Measurements from ENCODE around the gene ZNF8. TPM values are rescaled to one million over a fixed set of nuclear protein-coding genes. Genes with fewer than 3 reads are reported as not detected.

Gene ZNF8
- total and polyA plus RNA-seq, 2 donors from 2014 or later = 1.3 to 9.0 TPM

DNA sequence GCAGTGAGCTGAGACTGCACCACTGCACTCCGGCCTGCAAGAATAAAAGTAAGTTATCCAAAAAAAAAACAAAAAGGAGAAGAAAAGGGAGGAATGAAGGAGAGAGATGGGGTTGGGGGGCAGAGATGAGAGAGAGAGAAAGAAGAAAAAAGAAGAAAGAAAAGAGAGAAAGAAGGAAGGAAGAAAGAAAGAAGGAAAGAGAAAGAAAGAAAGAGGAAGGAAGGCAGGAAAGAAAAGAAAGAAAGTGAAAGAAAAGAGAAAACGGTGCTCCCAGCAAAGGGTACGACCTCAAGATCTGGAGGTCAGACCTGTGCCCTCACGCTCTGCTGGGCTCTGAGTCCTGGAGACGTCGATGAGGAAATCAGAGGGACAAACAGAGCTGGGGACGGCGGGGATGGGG is 70.8 kb downstream of the ZNF8 start:
- intact Hi-C loops (cut with DNase I) = no loop called here
- peaks cover 0 to 8% (median 0%) of the 10 kb centered on the region in 3 donors for H3K4me1 ChIP-seq (ENCODE audit: control insufficient read depth in 2 of 3, insufficient read depth in 2 of 3, low read depth in 1 of 3, low read length in 3 of 3)

GRCh38 chr19:58350001-58350861 is 71.5 kb downstream of the ZNF8 start:
- H3K9ac ChIP-seq (ENCODE audit: low read length in 3 of 3) = no peak overlapping the region
- peaks cover 0 to 8% (median 0%) of the 10 kb centered on the region in 3 donors for H3K4me1 ChIP-seq (ENCODE audit: control insufficient read depth in 2 of 3, insufficient read depth in 2 of 3, low read depth in 1 of 3, low read length in 3 of 3)
- no peaks in the 10 kb centered on the region for H3K9me3 ChIP-seq (ENCODE audit: control insufficient read depth in 2 of 3, insufficient read depth in 1 of 3, low read length in 3 of 3)
- DNase-seq (peak in 4 of 5 donors; percentile 35 to 74 (median 48)), FAIRE-seq (no peak)
- no peak for TF ChIP-seq CTCF (IDR thresholded peaks at IDR 0.05; ENCODE audit: borderline replicate concordance, extremely low read depth, insufficient read depth)
- H3K27me3 ChIP-seq (ENCODE audit: control insufficient read depth, insufficient read depth, low read length) = peaks cover 23% of the 10 kb centered on the region
- no peak overlapping the region for H3K4me3 ChIP-seq (ENCODE audit: low read length in 3 of 3)
- H3K36me3 ChIP-seq (ENCODE audit: control insufficient read depth in 2 of 3, insufficient read depth in 3 of 3, low read length in 3 of 3) = no peaks in the 10 kb centered on the region
- H3K27ac ChIP-seq (ENCODE audit: low read depth in 2 of 2, low read length in 2 of 2) = no peak overlapping the region
- intact Hi-C loops (cut with DNase I) = no loop called here

More for the DNA sequence above, 70.8 kb downstream of the ZNF8 start:
- no peak for TF ChIP-seq CTCF (IDR thresholded peaks at IDR 0.05; ENCODE audit: borderline replicate concordance, extremely low read depth, insufficient read depth)
- peaks cover 23% of the 10 kb centered on the region for H3K27me3 ChIP-seq (ENCODE audit: control insufficient read depth, insufficient read depth, low read length)
- no peaks in the 10 kb centered on the region for H3K36me3 ChIP-seq (ENCODE audit: control insufficient read depth in 2 of 3, insufficient read depth in 3 of 3, low read length in 3 of 3)
- no peak overlapping the region for H3K4me3 ChIP-seq (ENCODE audit: low read length in 3 of 3)
- H3K27ac ChIP-seq (ENCODE audit: low read depth in 2 of 2, low read length in 2 of 2) = no peak overlapping the region
- no peak overlapping the region for H3K9ac ChIP-seq (ENCODE audit: low read length in 3 of 3)
- FAIRE-seq (no peak), DNase-seq (no peak)
- H3K9me3 ChIP-seq (ENCODE audit: control insufficient read depth in 2 of 3, insufficient read depth in 1 of 3, low read length in 3 of 3) = no peaks in the 10 kb centered on the region

GRCh38 chr19:58350871-58351557 is 72.3 kb downstream of the ZNF8 start:
- TF ChIP-seq CTCF (IDR thresholded peaks at IDR 0.05; ENCODE audit: borderline replicate concordance, extremely low read depth, insufficient read depth) = no peak
- Histone ChIP-seq H3K9me3 (ENCODE audit: control insufficient read depth in 2 of 3, insufficient read depth in 1 of 3, low read length in 3 of 3) (no peaks in the 10 kb centered on the region), H3K4me1 (ENCODE audit: control insufficient read depth in 2 of 3, insufficient read depth in 2 of 3, low read depth in 1 of 3, low read length in 3 of 3) (peaks cover 0 to 8% (median 0%) of the 10 kb centered on the region in 3 donors), H3K4me3 (ENCODE audit: low read length in 3 of 3) (no peak overlapping the region), H3K27me3 (ENCODE audit: control insufficient read depth, insufficient read depth, low read length) (peaks cover 23% of the 10 kb centered on the region), H3K9ac (ENCODE audit: low read length in 3 of 3) (no peak overlapping the region), H3K27ac (ENCODE audit: low read depth in 2 of 2, low read length in 2 of 2) (no peak overlapping the region), H3K36me3 (ENCODE audit: control insufficient read depth in 2 of 3, insufficient read depth in 3 of 3, low read length in 3 of 3) (no peaks in the 10 kb centered on the region)
- intact Hi-C loops (cut with DNase I) = no loop called here
- DNase-seq (peak in 1 of 5 donors; percentile 57), FAIRE-seq (no peak)
